ENCODE data around the gene GNL1.

DNA sequence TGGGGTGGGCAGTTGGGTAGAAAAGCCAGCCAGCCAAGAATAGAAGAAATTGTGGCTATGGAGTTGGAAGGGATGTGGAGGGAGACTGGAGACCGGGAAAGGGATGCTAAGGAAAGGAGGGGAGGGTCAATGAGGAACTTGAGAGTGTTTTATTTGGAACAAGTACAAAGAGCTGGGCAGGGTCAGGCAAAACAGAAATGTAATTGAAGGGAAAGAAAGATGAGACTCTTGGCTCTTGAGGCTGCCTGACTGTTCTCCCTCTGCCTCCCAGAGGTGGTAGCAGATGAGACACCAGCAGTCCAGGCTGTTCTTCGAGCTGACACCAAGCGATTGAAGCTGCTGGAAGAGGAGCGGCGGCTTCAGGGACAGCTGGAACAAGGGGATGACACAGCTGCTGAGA lies 27.6 kb upstream of the GNL1 start:
- TF ChIP-seq FOSL1 (tag; conservative IDR thresholded peaks at IDR 0.05) (no peak), YBX1 (IDR thresholded peaks at IDR 0.05) (no peak), SNRNP70 (optimal IDR thresholded peaks at IDR 0.05; ENCODE audit: low read depth, low read length) (no peak)
- TF ChIP-seq, protein P1, sequence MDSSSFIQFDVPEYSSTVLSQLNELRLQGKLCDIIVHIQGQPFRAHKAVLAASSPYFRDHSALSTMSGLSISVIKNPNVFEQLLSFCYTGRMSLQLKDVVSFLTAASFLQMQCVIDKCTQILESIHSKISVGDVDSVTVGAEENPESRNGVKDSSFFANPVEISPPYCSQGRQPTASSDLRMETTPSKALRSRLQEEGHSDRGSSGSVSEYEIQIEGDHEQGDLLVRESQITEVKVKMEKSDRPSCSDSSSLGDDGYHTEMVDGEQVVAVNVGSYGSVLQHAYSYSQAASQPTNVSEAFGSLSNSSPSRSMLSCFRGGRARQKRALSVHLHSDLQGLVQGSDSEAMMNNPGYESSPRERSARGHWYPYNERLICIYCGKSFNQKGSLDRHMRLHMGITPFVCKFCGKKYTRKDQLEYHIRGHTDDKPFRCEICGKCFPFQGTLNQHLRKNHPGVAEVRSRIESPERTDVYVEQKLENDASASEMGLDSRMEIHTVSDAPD (CRISPR knock-in tag; IDR thresholded peaks at IDR 0.05): no peak

All from K562 (cell line).